GM15510 (cell line): ENCODE measurements around the gene MIB2.

Source experiments
- POLR2A ChIP-seq: IDR thresholded peaks from 3 replicates; pipeline ENCODE4 v1.6.1; 2011; ENCODE audit warnings: borderline replicate concordance; ENCODE audit not compliant: insufficient read length; ENCODE audit errors: extremely low read depth

The MIB2 gene

DNA sequence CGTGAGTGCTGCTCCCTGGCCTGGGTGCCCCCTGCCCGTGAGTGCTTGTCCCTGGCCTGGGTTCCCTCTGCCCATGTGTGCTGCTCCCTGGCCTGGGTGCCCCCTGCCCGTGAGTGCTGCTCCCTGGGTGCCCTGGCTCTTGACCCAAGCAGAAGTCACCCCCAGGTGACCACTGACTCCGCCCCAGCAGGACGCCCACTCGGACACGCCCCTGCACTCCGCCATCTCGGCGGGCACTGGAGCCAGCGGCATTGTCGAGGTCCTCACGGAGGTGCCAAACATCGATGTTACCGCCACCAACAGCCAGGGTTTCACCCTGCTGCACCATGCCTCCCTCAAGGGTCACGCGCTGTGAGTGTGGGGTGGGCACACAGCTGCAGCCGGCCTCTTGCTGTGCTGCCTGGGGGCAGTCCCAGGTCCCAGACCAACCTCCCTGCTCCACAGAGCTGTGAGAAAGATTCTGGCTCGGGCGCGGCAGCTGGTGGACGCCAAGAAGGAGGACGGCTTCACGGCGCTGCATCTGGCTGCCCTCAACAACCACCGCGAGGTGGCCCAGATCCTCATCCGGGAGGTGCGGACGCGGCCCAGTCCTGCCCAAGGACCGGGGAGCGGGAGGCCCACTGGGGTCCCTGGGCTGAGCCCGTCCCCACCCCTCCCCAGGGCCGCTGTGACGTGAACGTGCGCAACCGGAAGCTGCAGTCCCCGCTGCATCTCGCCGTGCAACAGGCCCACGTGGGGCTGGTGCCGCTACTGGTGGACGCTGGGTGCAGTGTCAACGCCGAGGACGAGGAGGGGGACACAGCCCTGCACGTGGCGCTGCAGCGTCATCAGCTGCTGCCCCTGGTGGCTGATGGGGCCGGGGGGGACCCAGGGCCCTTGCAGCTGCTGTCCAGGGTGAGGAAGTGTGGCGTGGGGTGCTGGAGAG, 12.8 kb downstream of the MIB2 start:
- TF ChIP-seq POLR2A: no peak

DNA sequence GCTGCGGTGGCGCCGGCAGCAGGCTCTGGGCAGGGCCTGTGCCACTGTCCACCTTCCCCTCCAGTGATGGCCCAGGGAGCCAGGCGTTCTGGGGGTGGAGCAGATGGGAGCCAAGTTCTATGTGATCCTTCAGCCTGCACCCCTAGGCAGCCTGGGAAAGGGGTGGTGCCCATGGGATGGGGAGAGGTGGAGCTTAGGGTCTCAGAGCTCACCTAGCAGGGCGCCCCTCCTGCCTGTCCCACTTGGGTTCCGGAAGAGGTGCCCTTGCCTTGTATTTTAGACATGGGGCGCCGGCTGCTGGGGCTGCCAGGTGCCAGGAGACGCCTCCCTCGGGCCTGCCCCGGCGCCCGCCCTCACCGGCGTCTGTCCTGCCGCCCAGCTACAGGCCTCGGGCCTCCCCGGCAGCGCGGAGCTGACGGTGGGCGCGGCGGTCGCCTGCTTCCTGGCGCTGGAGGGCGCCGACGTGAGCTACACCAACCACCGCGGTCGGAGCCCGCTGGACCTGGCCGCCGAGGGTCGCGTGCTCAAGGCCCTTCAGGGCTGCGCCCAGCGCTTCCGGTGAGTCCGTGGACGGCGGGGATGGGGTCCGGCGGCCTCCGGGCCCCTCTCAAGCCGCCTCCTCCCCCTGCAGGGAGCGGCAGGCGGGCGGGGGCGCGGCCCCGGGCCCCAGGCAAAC, 13.6 kb downstream of the MIB2 start:
- TF ChIP-seq POLR2A: no peak

DNA sequence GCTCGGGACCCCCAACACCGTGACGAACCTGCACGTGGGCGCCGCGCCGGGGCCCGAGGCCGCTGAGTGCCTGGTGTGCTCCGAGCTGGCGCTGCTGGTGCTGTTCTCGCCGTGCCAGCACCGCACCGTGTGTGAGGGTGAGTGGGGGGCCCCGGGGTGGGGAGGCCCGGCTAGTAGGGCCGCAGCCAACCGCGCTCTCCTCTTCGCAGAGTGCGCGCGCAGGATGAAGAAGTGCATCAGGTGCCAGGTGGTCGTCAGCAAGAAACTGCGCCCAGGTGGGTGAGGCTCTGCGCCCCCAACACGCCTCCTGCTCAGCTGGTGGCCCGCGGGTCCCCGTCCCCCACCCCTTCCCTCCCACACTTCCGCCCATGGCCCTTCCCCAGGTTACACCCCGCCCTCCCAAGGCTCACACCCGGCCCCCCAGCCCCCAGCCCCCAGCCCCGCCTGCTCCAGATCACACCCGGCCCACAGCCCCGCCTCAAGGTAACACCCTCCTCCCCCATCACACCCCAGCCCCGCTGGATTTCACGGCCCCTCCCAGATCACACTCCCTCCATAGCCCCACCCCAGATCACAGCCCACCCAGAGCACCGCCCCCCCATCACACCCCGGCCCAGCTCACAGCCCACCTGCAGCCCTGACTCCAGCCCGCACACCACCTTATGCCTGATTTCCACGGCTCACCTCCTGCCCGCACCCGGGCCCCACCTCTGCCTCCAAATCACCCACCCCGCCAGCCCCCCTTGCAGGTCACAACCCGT, 14.3 kb downstream of the MIB2 start:
- no peak for TF ChIP-seq POLR2A

DNA sequence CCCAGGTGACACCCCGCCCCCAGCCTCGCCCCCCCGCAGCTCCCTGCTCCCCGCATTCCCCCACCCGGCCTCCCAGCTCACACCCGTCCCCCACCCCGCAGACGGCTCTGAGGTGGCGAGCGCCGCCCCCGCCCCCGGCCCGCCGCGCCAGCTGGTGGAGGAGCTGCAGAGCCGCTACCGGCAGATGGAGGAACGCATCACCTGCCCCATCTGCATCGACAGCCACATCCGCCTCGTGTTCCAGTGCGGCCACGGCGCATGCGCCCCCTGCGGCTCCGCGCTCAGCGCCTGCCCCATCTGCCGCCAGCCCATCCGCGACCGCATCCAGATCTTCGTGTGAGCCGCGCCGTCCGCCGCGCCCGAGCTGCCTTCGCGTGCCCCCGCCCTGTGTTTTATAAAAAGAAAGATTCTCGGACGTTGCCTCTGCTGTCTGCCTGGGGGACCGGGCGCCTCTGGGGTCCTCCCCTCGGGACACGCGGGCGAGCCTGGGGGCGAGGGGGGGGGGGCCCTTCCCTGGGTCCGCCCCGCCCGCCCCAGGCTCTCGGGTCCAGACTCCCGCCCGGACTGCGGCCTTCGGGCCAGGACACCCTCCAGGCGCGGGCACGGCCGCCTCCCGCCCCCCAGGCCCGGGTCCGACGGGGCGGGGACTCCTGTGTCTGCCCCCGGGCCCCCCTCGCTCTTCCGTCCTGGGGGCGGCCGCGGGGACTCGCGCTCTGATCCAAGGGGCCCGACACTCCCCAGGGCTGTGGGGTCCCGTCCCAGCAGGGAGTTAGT, 15.1 kb downstream of the MIB2 start:
- TF ChIP-seq POLR2A: peak; percentile 50

DNA sequence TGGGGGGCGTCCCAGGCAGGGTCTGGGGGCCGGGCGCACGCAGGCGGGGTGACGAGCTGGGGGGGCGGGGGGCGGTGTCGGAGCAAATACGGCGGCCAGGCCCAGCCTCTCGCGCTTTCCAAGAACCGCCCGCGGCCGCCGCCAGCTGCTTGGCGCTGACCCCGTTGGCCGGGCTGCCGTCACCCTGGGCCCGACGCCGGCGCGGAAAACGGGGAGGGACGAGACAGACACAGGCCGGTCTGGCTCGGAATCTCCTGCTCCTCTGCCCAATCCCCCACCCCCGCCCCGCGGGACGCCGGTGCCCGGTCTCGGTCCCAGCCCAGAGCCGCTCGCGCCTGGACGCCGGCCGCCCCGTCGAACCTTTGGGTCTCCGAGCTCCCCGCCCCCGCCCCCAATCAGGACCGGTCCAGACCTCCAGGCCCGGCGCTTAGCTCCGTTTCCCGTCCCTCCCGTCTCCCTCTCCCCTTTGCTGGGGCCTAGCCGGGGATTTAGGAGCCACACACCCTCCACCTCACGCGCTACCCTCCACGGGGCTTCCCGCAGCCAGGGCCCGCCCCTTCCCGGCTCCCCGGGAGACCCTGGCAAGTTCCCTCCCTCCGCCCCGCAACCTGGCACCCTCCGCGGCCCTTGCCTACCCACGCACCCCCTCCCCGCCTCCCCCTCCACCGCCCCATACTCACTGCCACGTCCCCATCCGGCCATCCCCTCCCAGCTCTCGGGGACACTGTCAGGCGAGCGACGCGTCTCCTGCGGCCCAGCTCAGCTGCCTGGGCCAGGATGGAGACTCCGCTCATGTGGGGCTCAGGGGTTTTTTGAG, 15.9 kb downstream of the MIB2 start:
- TF ChIP-seq POLR2A: no peak

DNA sequence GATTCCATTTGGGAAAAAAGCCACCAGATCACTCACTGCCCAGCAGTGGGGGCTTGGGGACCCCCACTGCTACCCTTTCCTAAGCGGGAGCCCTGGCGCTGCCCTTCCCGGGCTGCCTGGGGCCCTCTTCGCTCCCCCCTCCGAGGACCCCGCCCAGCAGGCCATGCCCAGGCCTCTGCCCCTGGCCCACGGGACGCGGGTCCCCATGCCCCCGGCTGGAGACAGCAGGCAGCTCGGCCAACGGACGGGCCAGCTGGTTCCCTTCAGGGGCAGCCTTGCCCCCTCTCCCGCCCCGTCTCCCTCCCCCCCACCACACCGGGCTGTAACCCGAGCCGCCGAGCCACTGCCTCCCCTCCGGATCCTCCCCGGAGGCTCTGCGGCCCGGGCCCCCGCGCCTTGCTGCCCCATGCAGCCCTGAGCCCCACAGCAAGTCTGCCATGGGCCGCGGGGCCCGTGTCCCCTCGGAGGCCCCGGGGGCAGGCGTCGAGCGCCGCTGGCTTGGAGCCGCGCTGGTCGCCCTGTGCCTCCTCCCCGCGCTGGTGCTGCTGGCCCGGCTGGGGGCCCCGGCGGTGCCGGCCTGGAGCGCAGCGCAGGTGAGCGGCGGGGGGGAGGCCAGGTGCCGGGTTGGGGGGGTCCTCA, 16.6 kb downstream of the MIB2 start, which contains the start of gene MMP23B:
Gene MMP23B (plus strand): TSS at position 392 of the 639 bp plus-strand sequence. CDS start 46 bp downstream, at position 438.
- TF ChIP-seq POLR2A: no peak

DNA sequence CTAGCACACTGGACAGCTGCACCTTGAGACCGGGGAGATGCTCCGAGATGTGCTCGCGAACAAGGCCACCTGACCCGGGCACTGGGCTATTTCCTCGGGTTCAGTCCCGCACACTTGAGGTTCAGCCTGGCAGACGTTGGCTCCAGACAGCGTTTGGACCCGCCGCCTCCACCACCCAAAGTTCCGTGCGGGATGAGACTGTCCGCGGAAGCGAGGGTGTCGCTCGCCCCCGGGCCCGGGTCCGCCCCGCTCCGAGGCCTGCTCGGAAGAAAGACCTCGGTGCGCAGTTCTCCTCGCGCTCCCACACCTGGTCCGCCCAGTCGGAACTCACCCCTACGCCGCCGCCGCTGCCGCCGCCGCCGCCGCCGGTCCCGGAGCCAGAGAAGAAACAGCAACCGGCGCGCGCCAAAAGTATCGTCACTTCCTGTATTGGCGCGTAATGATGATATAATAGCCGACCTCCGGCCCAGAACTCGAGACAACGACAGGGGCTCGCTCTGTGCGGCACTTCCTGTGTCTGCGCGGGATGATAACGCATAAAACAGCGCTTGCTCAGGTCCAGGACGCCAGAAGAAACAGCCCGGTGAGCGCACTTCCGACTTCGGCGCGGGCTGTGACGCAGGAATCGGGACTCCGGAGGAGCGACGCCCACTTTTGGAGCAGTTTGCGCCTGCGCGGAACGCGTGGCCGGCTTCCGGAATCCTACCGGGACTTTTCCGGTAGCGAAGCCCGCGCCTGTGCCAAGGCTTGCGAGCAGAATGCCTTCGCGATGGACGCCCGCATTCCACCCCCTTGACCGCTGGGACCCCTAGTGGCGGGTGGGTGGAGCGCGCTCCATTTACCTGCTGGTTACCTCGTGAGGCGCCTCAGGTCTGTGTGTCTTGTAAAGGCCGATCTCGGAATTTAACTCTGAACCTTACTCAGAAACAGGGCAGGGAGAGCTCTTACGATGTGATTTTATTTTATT, 43.6 kb downstream of the MIB2 start, which contains the start of gene CDK11B:
Gene CDK11B (minus strand): TSS at position 422 of the 967 bp plus-strand sequence. CDS start 1,519 bp downstream, outside the sequence.
- TF ChIP-seq POLR2A: peak; percentile 24

DNA sequence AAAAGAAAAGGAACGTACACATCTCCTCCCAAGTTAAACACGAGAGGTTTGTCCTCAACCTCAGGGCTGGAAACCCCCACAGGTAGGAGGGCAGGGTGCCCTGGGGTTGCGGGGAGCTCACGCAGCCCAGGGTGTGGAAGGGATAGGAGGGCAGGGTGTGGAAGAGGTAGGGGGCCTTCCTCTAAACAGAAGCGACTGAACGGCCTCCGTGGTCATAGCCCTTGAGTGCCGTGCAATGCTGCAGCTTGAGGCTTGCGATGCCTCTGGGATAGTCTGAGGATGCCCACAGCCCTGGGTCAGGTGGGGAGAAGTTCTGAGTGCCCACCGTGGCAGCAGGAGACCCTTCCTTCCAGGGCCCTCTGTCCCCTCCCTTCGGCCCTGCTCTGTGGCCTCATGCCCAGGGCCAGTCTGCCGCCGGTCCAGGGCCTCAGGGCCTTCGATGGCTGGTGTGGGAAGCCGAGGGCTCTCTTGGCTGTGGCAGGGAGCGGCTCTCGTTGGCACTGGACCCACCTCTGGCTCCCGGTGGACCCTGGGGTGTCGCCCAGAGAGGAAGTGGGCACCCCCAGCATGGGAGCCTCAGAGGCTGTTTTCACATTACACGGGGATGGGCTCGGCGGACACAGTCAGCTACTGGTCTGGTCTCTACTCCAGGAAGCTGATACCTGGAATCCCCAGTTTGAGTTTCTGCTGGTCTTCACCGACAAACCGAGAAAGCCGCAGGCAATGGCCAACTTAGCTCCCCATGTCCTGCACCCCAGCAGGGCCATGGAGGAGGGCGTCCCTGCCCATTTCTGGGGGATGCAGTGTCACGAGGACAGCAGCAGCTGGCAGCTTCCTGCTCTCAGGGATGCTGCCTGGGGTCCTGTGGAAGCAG, 49.9 kb downstream of the MIB2 start:
- no peak for TF ChIP-seq POLR2A

DNA sequence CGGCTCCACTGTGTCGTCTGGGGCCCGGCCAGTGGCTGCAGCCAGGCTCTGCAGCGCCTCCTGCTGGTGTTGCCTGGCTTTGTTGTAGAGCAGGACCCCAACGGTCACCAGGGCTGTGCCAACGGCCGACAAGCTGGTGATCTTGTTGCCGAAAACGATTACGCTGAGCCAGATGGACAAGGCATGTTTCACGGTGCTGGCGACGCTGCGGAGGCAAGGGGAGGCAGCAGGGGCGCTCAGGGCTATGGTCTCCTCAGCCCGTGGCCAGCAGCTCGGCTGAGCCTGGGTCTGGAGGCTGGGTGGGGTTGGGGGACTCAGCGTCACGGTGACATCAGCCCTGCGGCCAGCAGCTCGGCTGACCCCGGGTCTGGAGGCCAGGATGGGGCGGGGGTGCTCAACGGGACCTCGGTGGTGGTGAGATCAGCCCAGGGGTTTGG, 50.5 kb downstream of the MIB2 start:
- TF ChIP-seq POLR2A: no peak

DNA sequence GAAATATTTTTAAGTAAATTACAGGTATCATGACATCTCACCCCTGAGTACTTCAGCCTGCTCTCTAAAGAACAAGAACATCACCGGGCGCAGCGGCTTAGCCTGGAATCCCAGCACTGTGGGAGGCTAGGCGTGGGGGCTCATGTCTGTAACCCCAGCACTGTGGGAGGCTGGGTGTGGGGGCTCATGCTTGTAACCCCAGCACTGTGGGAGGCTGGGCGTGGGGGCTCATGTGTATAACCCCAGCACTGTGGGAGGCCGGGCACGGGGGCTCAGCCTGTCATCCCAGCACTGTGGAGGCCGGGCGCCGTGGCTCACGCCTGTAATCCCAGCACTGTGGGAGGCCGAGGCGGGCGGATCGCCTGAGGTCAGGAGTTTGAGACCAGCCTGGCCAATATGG, 51.2 kb downstream of the MIB2 start:
- no peak for TF ChIP-seq POLR2A
